ENCODE measurements around the gene ROM1.

DNA sequence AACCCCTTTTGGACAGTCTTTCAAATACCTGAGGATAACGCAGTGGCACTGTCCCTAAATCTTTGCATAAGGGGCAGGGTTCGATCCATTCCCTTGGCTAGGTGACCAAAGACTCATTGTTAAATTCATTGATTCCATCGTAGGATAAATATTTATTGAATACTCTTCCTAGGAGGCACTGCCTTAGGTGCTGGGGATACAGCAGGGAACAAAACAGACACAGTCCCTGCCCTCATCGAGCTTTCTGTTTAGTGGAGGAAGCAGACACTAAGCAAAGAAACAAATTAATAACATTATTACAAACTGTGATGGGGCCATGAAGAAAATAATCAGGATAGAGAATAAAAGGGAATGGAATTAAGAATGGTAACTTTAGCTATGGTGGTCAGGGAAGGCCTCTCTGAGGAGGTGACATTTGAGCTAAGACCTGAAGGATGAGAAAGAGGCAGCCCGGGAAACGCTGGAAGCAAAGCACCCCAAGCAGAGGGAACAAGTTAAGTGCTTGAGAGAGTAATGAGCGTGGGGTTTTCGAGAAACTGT lies 8.0 kb downstream of the ROM1 start:
- TF ChIP-seq, protein P1, sequence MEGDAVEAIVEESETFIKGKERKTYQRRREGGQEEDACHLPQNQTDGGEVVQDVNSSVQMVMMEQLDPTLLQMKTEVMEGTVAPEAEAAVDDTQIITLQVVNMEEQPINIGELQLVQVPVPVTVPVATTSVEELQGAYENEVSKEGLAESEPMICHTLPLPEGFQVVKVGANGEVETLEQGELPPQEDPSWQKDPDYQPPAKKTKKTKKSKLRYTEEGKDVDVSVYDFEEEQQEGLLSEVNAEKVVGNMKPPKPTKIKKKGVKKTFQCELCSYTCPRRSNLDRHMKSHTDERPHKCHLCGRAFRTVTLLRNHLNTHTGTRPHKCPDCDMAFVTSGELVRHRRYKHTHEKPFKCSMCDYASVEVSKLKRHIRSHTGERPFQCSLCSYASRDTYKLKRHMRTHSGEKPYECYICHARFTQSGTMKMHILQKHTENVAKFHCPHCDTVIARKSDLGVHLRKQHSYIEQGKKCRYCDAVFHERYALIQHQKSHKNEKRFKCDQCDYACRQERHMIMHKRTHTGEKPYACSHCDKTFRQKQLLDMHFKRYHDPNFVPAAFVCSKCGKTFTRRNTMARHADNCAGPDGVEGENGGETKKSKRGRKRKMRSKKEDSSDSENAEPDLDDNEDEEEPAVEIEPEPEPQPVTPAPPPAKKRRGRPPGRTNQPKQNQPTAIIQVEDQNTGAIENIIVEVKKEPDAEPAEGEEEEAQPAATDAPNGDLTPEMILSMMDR (IDR thresholded peaks at IDR 0.05): no peak
- no peak for TF ChIP-seq POLR2A (IDR thresholded peaks at IDR 0.05)
- TF ChIP-seq EP300 (IDR thresholded peaks at IDR 0.05; ENCODE audit: low read depth): no peak
